Stomach (tissue), 9 donors: ENCODE results near the gene ZNF629. TPM values are rescaled to one million over a fixed set of nuclear protein-coding genes. Genes with fewer than 3 reads are reported as not detected.

Source experiments
- DNase-seq, 2 donors: peaks; one replicate each; pipeline versions ENCODE4 v3.0.0 to v3.0.0-alpha.2; 2013 to 2019
- H3K27ac ChIP-seq, 5 donors: fragments of 200-600 bp in 4 of 5; sonication (generic) in 4 of 5; one replicate each; pipeline ENCODE4 v1.5.1; 2013 to 2019; ENCODE audit warnings: mild to moderate bottlenecking in 1 of 5, moderate library complexity in 1 of 5
- H3K27me3 ChIP-seq, 3 donors: fragments of 200-600 bp; sonication (generic); one replicate each; pipeline ENCODE4 v1.5.1; 2017 to 2019; ENCODE audit warnings: mixed run types in 1 of 3
- H3K36me3 ChIP-seq, 4 donors: fragments of 200-600 bp; sonication (generic); 1 replicate in 3 of 4; 2 replicates in 1 of 4; pipeline ENCODE4 v1.5.1; 2016 to 2019
- H3K4me1 ChIP-seq, 4 donors: fragments of 200-600 bp; sonication (generic); one replicate each; pipeline ENCODE4 v1.5.1; 2016 to 2019
- H3K4me3 ChIP-seq, 4 donors: fragments of 200-600 bp; sonication (generic) in 3 of 4; one replicate each; pipeline ENCODE4 v1.5.1; 2016 to 2019; ENCODE audit warnings: mild to moderate bottlenecking in 1 of 4
- H3K9me3 ChIP-seq, 4 donors: fragments of 200-600 bp; sonication (generic); one replicate each; pipeline ENCODE4 v1.5.1; 2016 to 2019
- EP300 ChIP-seq: sonication (generic); formaldehyde crosslinking; IDR thresholded peaks from one replicate; pipeline ENCODE4 v1.6.1; 2017; ENCODE audit warnings: antibody characterized with exemption
- POLR2A ChIP-seq, 4 donors: fragments of 450-650 bp; IDR thresholded peaks; one replicate each; pipeline ENCODE4 v1.6.1; 2016; ENCODE audit warnings: antibody characterized with exemption in 4 of 4, control low read depth in 2 of 4, mild to moderate bottlenecking in 1 of 4, moderate library complexity in 1 of 4
- POLR2AphosphoS5 ChIP-seq, 3 donors: sonication (generic); formaldehyde crosslinking; IDR thresholded peaks; one replicate each; pipeline ENCODE4 v1.6.1; 2016; ENCODE audit warnings: antibody characterized with exemption in 3 of 3
- WGBS, 5 donors: extraction: QIAGEN DNeasy Blood & Tissue Kit in 3 of 5; methylation state at CpG; one replicate each; pipeline versions ENCODE4 v1.1.5 to v1.1.7; 2013 to 2018; 5-methylcytosine and 5-hydroxymethylcytosine counted together
- intact Hi-C: fragments of 100-400 bp; cut with DNase I; formaldehyde crosslinking; loops from one replicate; pipeline ENCODE4 v1.15.1; 2023; ENCODE audit warnings: low total_unique reads
- polyA plus RNA-seq, 3 donors: library from polyadenylated mRNA; stranded (reverse); fragments of 200-250 nt; gene quantifications; one replicate each; pipeline ENCODE4 v1.2.3, GENCODE V29; 2013
- total RNA-seq, 5 donors: library from RNA; depleted of rRNA; stranded (reverse); fragments of >200 nt; gene quantifications; one replicate each; pipeline versions ENCODE4 v1.1.0 to v1.2.3, GENCODE V29; 2014 to 2016
- TF ChIP-seq, protein P1 (sequence below), 7 experiments: fragments of 450-650 bp in 4 of 7; fragments of 200-600 bp in 3 of 7; sonication (generic) in 3 of 7; IDR thresholded peaks; one replicate each; pipeline ENCODE4 v1.5.1; 2016 to 2019; ENCODE audit warnings: antibody characterized with exemption in 7 of 7, control low read depth in 2 of 7, mild to moderate bottlenecking in 1 of 7
- donor health status: healthy with polysubstance abuse.
- donor health status: Bipolar disorder and iron deficiency.
- donor health status: healthy.

The ZNF629 gene
- total and polyA plus RNA-seq, 8 donors = 4.4 to 21.3 (median 10.9) TPM

DNA sequence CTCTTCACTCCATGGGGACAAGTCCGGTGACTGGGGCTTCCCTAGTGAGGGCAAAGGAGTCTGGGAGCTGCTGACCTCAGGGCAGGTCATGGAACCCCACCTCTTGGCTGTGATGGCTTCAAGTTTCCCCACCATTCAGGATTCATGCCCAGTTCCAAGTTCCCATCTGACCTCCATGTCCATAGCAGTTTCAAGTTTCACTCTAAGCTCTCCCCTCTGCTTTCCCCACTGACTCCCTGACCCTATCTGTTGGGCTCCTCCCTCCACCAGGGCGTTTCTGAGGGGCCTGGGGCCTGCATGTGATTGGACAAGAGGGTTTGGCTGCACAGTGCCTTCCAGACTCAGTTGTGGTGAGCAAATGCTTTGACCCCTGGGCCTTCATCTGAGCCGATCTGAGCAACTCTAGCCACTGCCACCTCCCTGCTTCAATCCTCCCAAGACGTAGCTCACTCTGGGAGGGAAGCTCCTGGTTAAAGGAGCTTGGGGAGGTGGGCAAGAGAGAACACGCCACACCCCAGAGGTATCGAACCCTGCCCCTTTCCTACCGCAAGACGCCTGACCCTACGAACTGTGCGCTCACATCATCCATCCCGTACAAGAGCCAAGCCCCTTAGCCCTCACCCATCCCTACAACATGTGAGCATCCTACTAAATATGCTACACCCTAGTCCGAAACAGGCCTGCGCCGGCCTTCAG, 8.3 kb downstream of the ZNF629 start:
- intact Hi-C loops = no loop called here
- H3K4me3 ChIP-seq = no peak overlapping the region
- no peaks in the 10 kb centered on the region for H3K9me3 ChIP-seq
- no peaks in the 10 kb centered on the region for H3K27me3 ChIP-seq
- peak in 1 of 2 donors; percentile 37 for DNase-seq
- peaks cover 26 to 48% (median 39%) of the 10 kb centered on the region in 4 donors for H3K36me3 ChIP-seq
- peak overlapping the region in 1 of 5 donors; percentile 6 for H3K27ac ChIP-seq
- 78 to 84% (median 82%) methylated on average over 11 to 14 of the region's 14 CpGs for WGBS, 5 donors
- peaks cover 21 to 40% (median 31%) of the 10 kb centered on the region in 4 donors for H3K4me1 ChIP-seq
- TF ChIP-seq, protein P1, sequence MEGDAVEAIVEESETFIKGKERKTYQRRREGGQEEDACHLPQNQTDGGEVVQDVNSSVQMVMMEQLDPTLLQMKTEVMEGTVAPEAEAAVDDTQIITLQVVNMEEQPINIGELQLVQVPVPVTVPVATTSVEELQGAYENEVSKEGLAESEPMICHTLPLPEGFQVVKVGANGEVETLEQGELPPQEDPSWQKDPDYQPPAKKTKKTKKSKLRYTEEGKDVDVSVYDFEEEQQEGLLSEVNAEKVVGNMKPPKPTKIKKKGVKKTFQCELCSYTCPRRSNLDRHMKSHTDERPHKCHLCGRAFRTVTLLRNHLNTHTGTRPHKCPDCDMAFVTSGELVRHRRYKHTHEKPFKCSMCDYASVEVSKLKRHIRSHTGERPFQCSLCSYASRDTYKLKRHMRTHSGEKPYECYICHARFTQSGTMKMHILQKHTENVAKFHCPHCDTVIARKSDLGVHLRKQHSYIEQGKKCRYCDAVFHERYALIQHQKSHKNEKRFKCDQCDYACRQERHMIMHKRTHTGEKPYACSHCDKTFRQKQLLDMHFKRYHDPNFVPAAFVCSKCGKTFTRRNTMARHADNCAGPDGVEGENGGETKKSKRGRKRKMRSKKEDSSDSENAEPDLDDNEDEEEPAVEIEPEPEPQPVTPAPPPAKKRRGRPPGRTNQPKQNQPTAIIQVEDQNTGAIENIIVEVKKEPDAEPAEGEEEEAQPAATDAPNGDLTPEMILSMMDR (IDR thresholded peaks at IDR 0.05) = no peak
- TF ChIP-seq POLR2AphosphoS5 (IDR thresholded peaks at IDR 0.05) = no peak
- no peak for TF ChIP-seq EP300
- TF ChIP-seq POLR2A (IDR thresholded peaks at IDR 0.05) = no peak

DNA sequence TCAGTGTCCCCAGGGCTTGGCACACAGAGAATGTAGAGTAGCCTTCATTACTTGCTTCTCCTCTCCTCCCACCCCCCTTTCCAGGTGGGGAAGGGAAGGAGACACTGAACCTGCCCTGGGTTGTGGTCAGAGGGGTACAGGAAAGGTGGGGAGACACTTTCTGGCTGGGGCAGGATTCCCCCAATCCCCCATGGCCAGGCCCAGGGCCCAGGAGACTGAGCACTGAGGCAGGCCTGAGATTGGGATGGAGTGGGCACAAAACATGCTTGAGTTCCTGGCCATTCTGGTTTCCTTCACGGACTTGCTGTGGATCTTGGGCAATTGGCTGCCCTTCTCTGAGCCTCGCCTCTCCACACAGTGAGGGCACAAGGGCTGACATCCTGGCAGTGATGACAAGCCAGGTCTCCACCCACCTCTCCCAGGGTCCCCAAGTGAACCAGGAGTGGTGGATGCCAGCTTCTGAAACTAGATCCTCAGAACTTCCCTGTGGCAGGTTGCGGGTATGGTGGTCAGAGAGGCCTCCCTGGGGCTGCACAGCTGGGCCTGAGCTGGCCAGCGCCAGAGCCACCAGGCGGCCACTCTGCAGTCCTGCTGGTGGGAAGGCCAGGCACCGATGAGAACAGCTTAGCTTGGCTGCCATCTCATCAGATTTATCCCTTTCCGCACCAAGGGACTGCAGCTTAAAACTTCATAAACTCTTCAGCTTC, 9.3 kb downstream of the ZNF629 start:
- Histone ChIP-seq H3K36me3 (peaks cover 21 to 48% (median 39%) of the 10 kb centered on the region in 4 donors), H3K27ac (peak overlapping the region in 2 of 5 donors; percentile 6 to 29), H3K4me1 (peaks cover 21 to 40% (median 31%) of the 10 kb centered on the region in 4 donors), H3K4me3 (no peak overlapping the region), H3K27me3 (no peaks in the 10 kb centered on the region), H3K9me3 (no peaks in the 10 kb centered on the region)
- WGBS, 5 donors = 72 to 88% (median 84%) methylated on average over 5 to 7 of the region's 7 CpGs
- TF ChIP-seq POLR2A (IDR thresholded peaks at IDR 0.05) (no peak), EP300 (no peak), POLR2AphosphoS5 (IDR thresholded peaks at IDR 0.05) (no peak)
- TF ChIP-seq, protein P1 (IDR thresholded peaks at IDR 0.05) = no peak
- intact Hi-C loops = no loop called here
- DNase-seq = peak in 1 of 2 donors; percentile 15

DNA sequence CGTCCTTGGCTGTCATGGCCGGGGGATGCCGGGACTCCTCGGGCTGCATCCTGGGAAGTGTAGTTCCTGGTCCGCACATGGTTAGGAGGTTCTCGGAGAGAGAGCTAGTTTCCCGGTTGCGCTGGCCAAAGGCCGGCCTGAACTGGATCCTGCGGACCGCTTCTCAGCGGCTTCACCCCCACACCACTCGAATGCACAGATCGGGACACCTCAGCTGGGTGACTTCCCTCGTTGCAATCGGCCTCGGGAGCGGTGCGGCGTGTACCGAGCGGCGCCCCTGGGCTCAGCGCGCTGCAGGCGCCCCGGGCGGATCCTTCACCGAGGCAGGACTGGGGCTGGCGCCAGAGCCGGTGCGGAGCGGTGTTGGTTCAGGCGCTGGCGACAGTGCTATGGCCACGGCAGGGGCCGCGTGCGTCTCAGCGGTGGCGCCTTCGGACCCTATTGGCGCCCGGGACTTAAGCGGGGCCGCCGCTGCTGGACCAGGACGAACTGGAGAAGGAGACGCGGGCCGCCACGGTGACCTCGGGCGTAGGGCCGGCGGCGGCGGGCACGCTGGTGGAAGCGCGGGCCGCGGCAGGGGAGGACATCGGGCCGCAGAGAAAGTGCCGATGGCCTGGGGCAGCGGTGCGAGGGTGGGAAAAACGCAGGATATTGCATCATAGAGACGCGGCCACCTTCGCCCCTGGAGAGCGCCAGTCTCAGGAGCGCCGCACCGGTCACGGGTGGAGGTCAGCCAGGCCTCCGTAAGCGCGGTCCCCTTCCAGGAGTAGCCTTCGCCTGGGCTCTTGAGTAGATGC, 11.4 kb downstream of the ZNF629 start:
- H3K36me3 ChIP-seq = peaks cover 32 to 49% (median 41%) of the 10 kb centered on the region in 4 donors
- peak; percentile 77 to 96 for DNase-seq

More for the DNA sequence above, 11.4 kb downstream of the ZNF629 start:
- Histone ChIP-seq H3K27ac (peak overlapping the region; percentile 73 to 91 (median 84)), H3K4me1 (peaks cover 21 to 40% (median 31%) of the 10 kb centered on the region in 4 donors), H3K27me3 (no peaks in the 10 kb centered on the region), H3K4me3 (peak overlapping the region; percentile 64 to 75 (median 69)), H3K9me3 (no peaks in the 10 kb centered on the region)
- WGBS, 5 donors = 0 to 1% (median 0%) methylated on average over 28 to 81 of the region's 81 CpGs
- TF ChIP-seq EP300 (no peak), POLR2A (IDR thresholded peaks at IDR 0.05) (peak in 1 of 4 donors; percentile 19), POLR2AphosphoS5 (IDR thresholded peaks at IDR 0.05) (peak; percentile 44 to 92 (median 67))
- TF ChIP-seq, protein P1 (IDR thresholded peaks at IDR 0.05) = no peak
- intact Hi-C loops = no loop called here
